ENCODE measurements around the gene CPEB1. TPM values are rescaled to one million over a fixed set of nuclear protein-coding genes. Genes with fewer than 3 reads are reported as not detected.

Gene CPEB1
- total and polyA plus RNA-seq, 2 experiments from 2014 or later, result 4.1 to 9.4 TPM

GRCh38 chr15:82549199-82549665 is 97.9 kb downstream of the CPEB1 start (continued):
- TF ChIP-seq ZNF462 (CRISPR knock-in tag; IDR thresholded peaks at IDR 0.05), result no peak

GRCh38 chr15:82548700-82549099 is 98.5 kb downstream of the CPEB1 start:
- no peak for ATAC-seq
- Mint-ChIP-seq H3K4me3 (no peak overlapping the region), H3K36me3 (ENCODE audit: low read depth) (no peaks in the 10 kb centered on the region), H3K9me3 (no peaks in the 10 kb centered on the region), H3K4me1 (peaks cover 21% of the 10 kb centered on the region), H3K27me3 (ENCODE audit: insufficient read depth, low read depth, poor library complexity) (peaks cover 4% of the 10 kb centered on the region), H3K27ac (no peak overlapping the region)
- H3K36me3 ChIP-seq (ENCODE audit: insufficient read depth), result no peaks in the 10 kb centered on the region
- H3K4me3 ChIP-seq, result no peak overlapping the region
- H3F3A ChIP-seq (replicated peaks; ENCODE audit: low read depth), result no peaks in the 10 kb centered on the region
- no peaks in the 10 kb centered on the region; the same call in 1 of the 2 replicates for H3K9me2 ChIP-seq (ENCODE audit: insufficient read depth)
- H4K20me1 ChIP-seq (replicated peaks; ENCODE audit: insufficient read depth), result no peaks in the 10 kb centered on the region
- H3K27ac ChIP-seq (ENCODE audit: low read depth), result no peak overlapping the region
- H2AFZ ChIP-seq, result no peak overlapping the region
- TF ChIP-seq EZH2phosphoT487 (IDR thresholded peaks at IDR 0.05; ENCODE audit: unreplicated experiment), result no peak
- TF ChIP-seq STAT1 (IDR thresholded peaks at IDR 0.05; ENCODE audit: unreplicated experiment), result no peak
- TF ChIP-seq ZNF114 (CRISPR knock-in tag; IDR thresholded peaks at IDR 0.05), result no peak
- no peak for TF ChIP-seq CTCF (conservative IDR thresholded peaks at IDR 0.05; ENCODE audit: low read depth in 2 of 2)
- no peak for TF ChIP-seq EZH2 (IDR thresholded peaks at IDR 0.05; ENCODE audit: low read depth, unreplicated experiment)
- no peak for TF ChIP-seq ETS1 (IDR thresholded peaks at IDR 0.05)
- TF ChIP-seq NANOG (IDR thresholded peaks at IDR 0.05; ENCODE audit: borderline replicate concordance), result no peak
- no peak for TF ChIP-seq CREB1 (CRISPR knock-in tag; IDR thresholded peaks at IDR 0.05; ENCODE audit: low read depth)
- no peak overlapping the region for H3K4me2 ChIP-seq
- no peaks in the 10 kb centered on the region for H3K27me3 ChIP-seq (ENCODE audit: insufficient read depth)
- H3K79me2 ChIP-seq (replicated peaks; ENCODE audit: insufficient read depth), result no peaks in the 10 kb centered on the region
- DNase-seq (ENCODE audit: low spot score), result no peak
- H3K4me1 ChIP-seq (ENCODE audit: insufficient read depth), result peaks cover 5% of the 10 kb centered on the region; the same call in 1 of the 2 replicates
